IMR-90 (cell line): ENCODE results near the gene CORO7. TPM values are rescaled to one million over a fixed set of nuclear protein-coding genes. Genes with fewer than 3 reads are reported as not detected.

Experiments used
- ATAC-seq: fragments of 200-7000 bp; cut with Tn5 transposase; 2 replicates; pipeline ENCODE4 v1.9.1; 2020; ENCODE audit warnings: low read depth, mild to moderate bottlenecking, moderate library complexity
- BruUV-seq: library from RNA; stranded (reverse); fragments of 400-500 nt; replicated peaks from 2 replicates; lab custom pipeline; 2021; lab: Mats Ljungman, UMichigan
- CTCF ChIA-PET: fragments of 300-600 bp; formaldehyde crosslinking; extraction: SDS; loops from one replicate; lab custom pipeline; 2021; ENCODE audit warnings: antibody characterized with exemption; lab: Yijun Ruan, JAX
- POLR2A ChIA-PET: fragments of 300-600 bp; sonication (Branson Sonifier 250); formaldehyde crosslinking; loops from one replicate; lab custom pipeline; 2022; ENCODE audit warnings: antibody characterized with exemption; ENCODE audit not compliant: unreplicated experiment; lab: Charles Lee
- DNase-seq: peaks from one replicate; pipeline ENCODE4 v3.0.0; 2013
- H2AFZ ChIP-seq: replicated peaks from 2 replicates; pipeline ENCODE3; 2013; ENCODE audit warnings: low read length, mild to moderate bottlenecking; ENCODE audit not compliant: poor library complexity
- H2AK5ac ChIP-seq: 2 replicates; pipeline ENCODE4 v1.6.1; 2013; ENCODE audit warnings: low read depth, low read length, inconsistent platforms
- H2AK9ac ChIP-seq: replicated peaks from 2 replicates; pipeline ENCODE3; 2013; ENCODE audit warnings: mild to moderate bottlenecking, low read depth, low read length, moderate library complexity; ENCODE audit not compliant: poor library complexity
- H2BK120ac ChIP-seq: 2 replicates; pipeline ENCODE4 v1.6.1; 2013; ENCODE audit warnings: low read depth, low read length, inconsistent platforms
- H2BK15ac ChIP-seq: 3 replicates; pipeline ENCODE4 v1.6.1; 2013; ENCODE audit warnings: low read depth, low read length, inconsistent platforms
- H2BK20ac ChIP-seq: 2 replicates; pipeline ENCODE4 v1.6.1; 2013; ENCODE audit warnings: low read depth, mild to moderate bottlenecking, inconsistent platforms, low read length, moderate library complexity
- H2BK5ac ChIP-seq: 2 replicates; pipeline ENCODE4 v1.6.1; 2013; ENCODE audit warnings: mild to moderate bottlenecking, low read depth, low read length, inconsistent platforms; ENCODE audit not compliant: poor library complexity, severe bottlenecking
- H3K14ac ChIP-seq: replicated peaks from 2 replicates; pipeline ENCODE4 v1.6.1; 2013; ENCODE audit warnings: low read depth, low read length, inconsistent platforms
- H3K18ac ChIP-seq: 2 replicates; pipeline ENCODE4 v1.6.1; 2013; ENCODE audit warnings: low read depth, low read length, control low read depth
- H3K23ac ChIP-seq: 2 replicates; pipeline ENCODE4 v1.6.1; 2013; ENCODE audit warnings: low read depth, low read length, inconsistent platforms
- H3K27ac ChIP-seq: 2 replicates; pipeline ENCODE4 v1.5.1; 2013; ENCODE audit warnings: mild to moderate bottlenecking, control low read depth, low read length; ENCODE audit not compliant: insufficient read depth
- H3K27me3 ChIP-seq: 2 replicates; pipeline ENCODE4 v1.6.1; 2013; ENCODE audit warnings: low read length; ENCODE audit not compliant: control insufficient read depth, insufficient read depth
- H3K36me3 ChIP-seq: 2 replicates; pipeline ENCODE4 v1.6.1; 2013; ENCODE audit warnings: low read length, mixed read lengths; ENCODE audit not compliant: control insufficient read depth, insufficient read depth
- H3K4ac ChIP-seq: 2 replicates; pipeline ENCODE4 v1.6.1; 2013; ENCODE audit warnings: low read depth, low read length, inconsistent platforms
- H3K4me1 ChIP-seq: 2 replicates; pipeline ENCODE4 v1.6.1; 2013; ENCODE audit warnings: low read length, mixed read lengths; ENCODE audit not compliant: control insufficient read depth, insufficient read depth
- H3K4me2 ChIP-seq: 2 replicates; pipeline ENCODE4 v1.6.1; 2013; ENCODE audit warnings: low read depth, mild to moderate bottlenecking, control low read depth, low read length, moderate library complexity
- H3K4me3 ChIP-seq: 2 replicates; pipeline ENCODE4 v1.5.1; 2013; ENCODE audit warnings: low read depth, mild to moderate bottlenecking, control low read depth, low read length, moderate library complexity; ENCODE audit not compliant: insufficient read depth
- H3K56ac ChIP-seq: 2 replicates; pipeline ENCODE4 v1.6.1; 2013; ENCODE audit warnings: low read length, inconsistent platforms; ENCODE audit not compliant: insufficient read depth; ENCODE audit errors: extremely low read depth
- H3K79me1 ChIP-seq, 2 experiments: 2 replicates each; pipeline ENCODE4 v1.6.1; 2013; ENCODE audit warnings: low read length in 2 of 2, inconsistent platforms in 1 of 2, low read depth in 1 of 2
- H3K9ac ChIP-seq: 2 replicates; pipeline ENCODE4 v1.6.1; 2013; ENCODE audit warnings: low read depth, low read length, control low read depth
- H3K9me1 ChIP-seq: 2 replicates; pipeline ENCODE4 v1.6.1; 2013; ENCODE audit warnings: low read length, inconsistent platforms; ENCODE audit not compliant: insufficient read depth
- H3K9me3 ChIP-seq: 2 replicates; pipeline ENCODE4 v1.6.1; 2013; ENCODE audit warnings: low read length; ENCODE audit not compliant: control insufficient read depth, insufficient read depth
- H4K20me1 ChIP-seq: 2 replicates; pipeline ENCODE4 v1.6.1; 2013; ENCODE audit warnings: low read length, inconsistent platforms; ENCODE audit not compliant: insufficient read depth
- H4K5ac ChIP-seq: 2 replicates; pipeline ENCODE4 v1.6.1; 2013; ENCODE audit warnings: mild to moderate bottlenecking, low read depth, low read length, control low read depth
- H4K8ac ChIP-seq, 2 experiments: 2 replicates each; pipeline ENCODE4 v1.6.1; 2013; ENCODE audit warnings: low read depth in 2 of 2, low read length in 2 of 2, control low read depth in 1 of 2, inconsistent platforms in 1 of 2
- H4K91ac ChIP-seq: 2 replicates; pipeline ENCODE4 v1.6.1; 2013; ENCODE audit warnings: low read depth, low read length, inconsistent platforms; ENCODE audit not compliant: insufficient read depth
- MXI1 ChIP-seq: IDR thresholded peaks from 2 replicates; pipeline ENCODE4 v1.6.1; 2012; ENCODE audit warnings: low read depth, mild to moderate bottlenecking, low read length, moderate library complexity, borderline replicate concordance
- WGBS, 2 experiments: methylation state at CpG; one replicate each; pipeline versions ENCODE4 v1.1.5 to v1.1.7; 2013; ENCODE audit warnings: missing lambda C conversion rate in 2 of 2; ENCODE audit not compliant: insufficient read length in 1 of 2; ENCODE audit errors: extremely low coverage in 2 of 2; 5-methylcytosine and 5-hydroxymethylcytosine counted together
- dilution Hi-C: fragments of 300-500 bp; cut with HindIII; formaldehyde crosslinking; loops from one replicate; pipeline ENCODE4 v1.14.3; 2018; ENCODE audit warnings: low sequenced_read_pairs; ENCODE audit not compliant: unreplicated experiment
- in situ Hi-C: fragments of 300-500 bp; cut with MboI; formaldehyde crosslinking; loops from 3 replicates; pipeline ENCODE4 v1.14.3; 2019; ENCODE audit warnings: low sequenced_read_pairs, inconsistent platforms, mixed read lengths
- intact Hi-C: fragments of 100-400 bp; cut with micrococcal nuclease; formaldehyde crosslinking; loops from 2 replicates; pipeline ENCODE4 v1.10.0; 2022
- polyA plus RNA-seq, 3 experiments: library from polyadenylated mRNA; depleted of rRNA; stranded (reverse); fragments of >200 nt; gene quantifications; 2 replicates each; pipeline ENCODE4 v1.2.3, GENCODE V29; 2012; ENCODE audit warnings: low replicate concordance in 1 of 3
- total RNA-seq: library from RNA; depleted of rRNA; stranded (reverse); fragments of >200 nt; gene quantifications from 2 replicates; pipeline ENCODE4 v1.2.3, GENCODE V29; 2012

CORO7 gene
- total and polyA plus RNA-seq, 2 of the 4 experiments (the other 2 are of a cell fraction): 6.3 to 26.7 TPM

GRCh38 chr16:4378161-4378666, 38.2 kb downstream of the CORO7 start:
- no peak overlapping the region for H2BK120ac ChIP-seq
- H3K18ac ChIP-seq: no peak overlapping the region
- peaks cover 97% of the 10 kb centered on the region for H4K20me1 ChIP-seq
- no peak overlapping the region for H3K4me3 ChIP-seq
- 84% methylated on average over 6 of the region's 15 CpGs; no CpG with 5 or more reads in 1 of the 2 experiments for WGBS, 2 experiments
- H3K79me1 ChIP-seq: peaks cover 0 to 79% of the 10 kb centered on the region in 2 experiments; a peak in 3 of 4 replicates
- BruUV-seq: no TSS peak
- H4K8ac ChIP-seq: no peak overlapping the region
- peaks cover 55% of the 10 kb centered on the region for H3K36me3 ChIP-seq
- peak overlapping the region; percentile 65 for H2AK9ac ChIP-seq
- H3K9ac ChIP-seq: no peak overlapping the region
- no peak overlapping the region for H3K4me2 ChIP-seq
- no peak overlapping the region for H3K4ac ChIP-seq
- no peak overlapping the region for H4K91ac ChIP-seq
- ATAC-seq (no peak), DNase-seq (no peak)
- peaks cover 34% of the 10 kb centered on the region for H3K4me1 ChIP-seq
- H3K27me3 ChIP-seq: no peaks in the 10 kb centered on the region
- no peak overlapping the region for H2BK20ac ChIP-seq
- in situ Hi-C loops: no loop called here
- H2AFZ ChIP-seq: peak overlapping the region; percentile 69
- H3K14ac ChIP-seq: no peak overlapping the region
- ChIA-PET CTCF (no interaction called here), POLR2A (interaction anchor here (1.3 kb wide), 1 partner anchor 8 kb away, joined by 4 read pairs; no protein-coding TSS in a partner anchor)
- H2BK15ac ChIP-seq: no peak overlapping the region
- H4K5ac ChIP-seq: no peak overlapping the region
- H2BK5ac ChIP-seq: peak overlapping the region; percentile 26
- intact Hi-C loops: no loop called here
- no peak overlapping the region for H3K27ac ChIP-seq
- no peaks in the 10 kb centered on the region for H3K9me3 ChIP-seq
- no peak overlapping the region for H2AK5ac ChIP-seq
- dilution Hi-C loops: no loop called here
- H3K56ac ChIP-seq: no peak overlapping the region
- H3K9me1 ChIP-seq: peaks cover 12% of the 10 kb centered on the region
- no peak overlapping the region for H3K23ac ChIP-seq
- TF ChIP-seq MXI1: no peak
